H1 (cell line): ENCODE measurements around the gene KIF21A.

Experiments used
- BRCA1 ChIP-seq: IDR thresholded peaks from 2 replicates; pipeline ENCODE4 v1.6.1; 2012; ENCODE audit warnings: low read depth, low read length, improper control_type of control experiment
- CTCF ChIP-seq, 3 experiments: IDR thresholded peaks; 1 replicate in 2 of 3; 2 replicates in 1 of 3; pipeline versions ENCODE4 v1.5.1 to v1.6.1; 2011; ENCODE audit warnings: low read length in 3 of 3, mild to moderate bottlenecking in 3 of 3, inconsistent platforms in 2 of 3, low read depth in 1 of 3, moderate library complexity in 1 of 3; ENCODE audit not compliant: insufficient read depth in 1 of 3; ENCODE audit errors: control extremely low read depth in 1 of 3
- EZH2 ChIP-seq: fragments of 200-600 bp; sonication (generic); IDR thresholded peaks from 2 replicates; pipeline ENCODE4 v1.7.1; 2012; ENCODE audit warnings: low read depth, mild to moderate bottlenecking, moderate library complexity, low read length, inconsistent platforms; ENCODE audit not compliant: severe bottlenecking
- POLR2A ChIP-seq, 2 experiments: IDR thresholded peaks; 1 replicate in 1 of 2; 2 replicates in 1 of 2; pipeline ENCODE4 v1.6.1; 2011; ENCODE audit warnings: low read depth in 2 of 2, low read length in 2 of 2, mild to moderate bottlenecking in 2 of 2; ENCODE audit errors: control extremely low read depth in 1 of 2
- TEAD4 ChIP-seq: IDR thresholded peaks from 2 replicates; pipeline ENCODE4 v1.6.1; 2012; ENCODE audit warnings: low read depth, low read length, inconsistent platforms, mixed read lengths
- YY1 ChIP-seq: IDR thresholded peaks from 2 replicates; pipeline ENCODE4 v1.6.1; 2011; ENCODE audit warnings: low read depth, mild to moderate bottlenecking, low read length

GRCh38 chr12:39369756-39370155 lies 73.2 kb downstream of the KIF21A start:
- TF ChIP-seq CTCF (IDR thresholded peaks at IDR 0.05; ENCODE audit: control extremely low read depth in 1 of 3, insufficient read depth in 1 of 3, low read depth in 1 of 3, low read length in 3 of 3) (no peak), BRCA1 (no peak), EZH2 (no peak), YY1 (no peak), TEAD4 (no peak), POLR2A (IDR thresholded peaks at IDR 0.05; ENCODE audit: control extremely low read depth in 1 of 2, low read depth in 2 of 2, low read length in 2 of 2) (no peak)
